GM12892 (cell line): Measurements from ENCODE around the gene CHD5.

Source experiments
- DNase-seq: peaks from one replicate; pipeline ENCODE4 v3.0.0; 2011; ENCODE audit not compliant: insufficient read length
- FAIRE-seq: peaks from 2 replicates; lab custom pipeline; 2011; peaks lifted over from hg19 to GRCh38; lab: Jason Lieb, UNC
- POLR2A ChIP-seq: IDR thresholded peaks from 2 replicates; pipeline ENCODE4 v1.6.1; 2011; ENCODE audit warnings: low read depth, low read length, control low read depth
- POLR2AphosphoS5 ChIP-seq: IDR thresholded peaks from 2 replicates; pipeline ENCODE4 v1.6.1; 2011; ENCODE audit warnings: low read depth, low read length, control low read depth
- TAF1 ChIP-seq: IDR thresholded peaks from 2 replicates; pipeline ENCODE4 v1.6.1; 2011; ENCODE audit warnings: low read depth, mild to moderate bottlenecking, control low read depth, low read length, borderline replicate concordance

The CHD5 gene

GRCh38 chr1:6167391-6168303 is 12.5 kb downstream of the CHD5 start:
- DNase-seq (no peak), FAIRE-seq (no peak)
- TF ChIP-seq POLR2AphosphoS5 (no peak), TAF1 (no peak), POLR2A (no peak)

- FAIRE-seq, result no peak
- TF ChIP-seq POLR2A (no peak), TAF1 (no peak), POLR2AphosphoS5 (no peak)
- DNase-seq, result no peak
Measured at GRCh38 chr1:6166655-6167390, 13.3 kb downstream of the CHD5 start.

GRCh38 chr1:6166221-6166620 is 13.9 kb downstream of the CHD5 start:
- DNase-seq (no peak), FAIRE-seq (no peak)
- TF ChIP-seq TAF1 (no peak), POLR2A (no peak), POLR2AphosphoS5 (no peak)

- no peak for TF ChIP-seq POLR2AphosphoS5
- no peak for TF ChIP-seq TAF1
- TF ChIP-seq POLR2A, result no peak
- FAIRE-seq (no peak), DNase-seq (no peak)
Measured at GRCh38 chr1:6165441-6165985, 14.6 kb downstream of the CHD5 start.

GRCh38 chr1:6165027-6165426 is 15.1 kb downstream of the CHD5 start:
- DNase-seq (no peak), FAIRE-seq (no peak)
- TF ChIP-seq POLR2A (no peak), TAF1 (no peak), POLR2AphosphoS5 (no peak)

- DNase-seq, result no peak
- FAIRE-seq, result no peak
- TF ChIP-seq POLR2A (no peak), TAF1 (no peak), POLR2AphosphoS5 (no peak)
Measured at GRCh38 chr1:6163973-6164617, 16.0 kb downstream of the CHD5 start.

GRCh38 chr1:6163191-6163972 is 16.7 kb downstream of the CHD5 start:
- DNase-seq (no peak), FAIRE-seq (no peak)
- TF ChIP-seq POLR2AphosphoS5 (no peak), POLR2A (no peak), TAF1 (no peak)

GRCh38 chr1:6162773-6163172 is 17.3 kb downstream of the CHD5 start:
- no peak for FAIRE-seq
- DNase-seq, result no peak
- no peak for TF ChIP-seq POLR2A
- TF ChIP-seq TAF1, result no peak
- TF ChIP-seq POLR2AphosphoS5, result no peak

GRCh38 chr1:6162341-6162740 is 17.8 kb downstream of the CHD5 start:
- FAIRE-seq (no peak), DNase-seq (no peak)
- TF ChIP-seq TAF1 (no peak), POLR2A (no peak), POLR2AphosphoS5 (no peak)

GRCh38 chr1:6158181-6158580 is 21.9 kb downstream of the CHD5 start:
- TF ChIP-seq POLR2AphosphoS5, result no peak
- no peak for FAIRE-seq

GRCh38 chr1:6157528-6158174 is 22.5 kb downstream of the CHD5 start:
- DNase-seq (no peak), FAIRE-seq (no peak)
- TF ChIP-seq POLR2A (no peak), TAF1 (no peak), POLR2AphosphoS5 (no peak)

More at GRCh38 chr1:6158181-6158580, 21.9 kb downstream of the CHD5 start:
- no peak for DNase-seq
